HL-60 (cell line): Measurements from ENCODE around the gene PTGER2.

Source experiments
- DNase-seq, 2 experiments: peaks; one replicate each; pipeline ENCODE4 v3.0.0-alpha.2; 2010 to 2020; ENCODE audit warnings: low read depth in 1 of 2, low spot score in 1 of 2
- H3K27ac ChIP-seq: fragments of 250-450 bp; sonication (Bioruptor Pico); replicated peaks from 2 replicates; pipeline ENCODE4 v1.5.1; 2020; ENCODE audit warnings: mild to moderate bottlenecking, moderate library complexity
- H3K27me3 ChIP-seq: fragments of 250-450 bp; sonication (Bioruptor Pico); 2 replicates; pipeline ENCODE4 v1.5.1; 2021; ENCODE audit warnings: mild to moderate bottlenecking, moderate library complexity; ENCODE audit not compliant: insufficient read depth, poor library complexity, severe bottlenecking
- H3K4me3 ChIP-seq: replicated peaks from 2 replicates; pipeline ENCODE4 v1.5.1; 2011; ENCODE audit warnings: mild to moderate bottlenecking, control low read depth, low read length; ENCODE audit not compliant: insufficient read depth
- CTCF ChIP-seq: IDR thresholded peaks from one replicate; pipeline ENCODE4 v1.5.1; 2011; ENCODE audit warnings: low read length, control low read depth, inconsistent platforms; ENCODE audit not compliant: insufficient read depth
- GABPA ChIP-seq: IDR thresholded peaks from 2 replicates; pipeline ENCODE4 v1.6.1; 2012; ENCODE audit warnings: low read depth
- POLR2AphosphoS5 ChIP-seq: IDR thresholded peaks from 2 replicates; pipeline ENCODE4 v1.6.1; 2012; ENCODE audit warnings: low read depth
- REST ChIP-seq: IDR thresholded peaks from 2 replicates; pipeline ENCODE4 v1.6.1; 2012; ENCODE audit warnings: low read depth; ENCODE audit not compliant: insufficient replicate concordance
- SPI1 ChIP-seq: IDR thresholded peaks from 2 replicates; pipeline ENCODE4 v1.6.1; 2012; ENCODE audit warnings: low read depth, mild to moderate bottlenecking, borderline replicate concordance

The PTGER2 gene

GRCh38 chr14:52356025-52356424 lies 41.9 kb downstream of the PTGER2 start:
- Histone ChIP-seq H3K4me3 (no peak overlapping the region), H3K27me3 (no peaks in the 10 kb centered on the region), H3K27ac (no peak overlapping the region)
- DNase-seq, result no peak
- TF ChIP-seq GABPA (no peak), SPI1 (no peak), REST (no peak), CTCF (no peak), POLR2AphosphoS5 (no peak)

- no peaks in the 10 kb centered on the region for H3K27me3 ChIP-seq
- no peak overlapping the region for H3K27ac ChIP-seq
- no peak for DNase-seq
- TF ChIP-seq CTCF, result no peak
- no peak overlapping the region for H3K4me3 ChIP-seq
Observed at GRCh38 chr14:52360831-52361230, 46.7 kb downstream of the PTGER2 start.

- Histone ChIP-seq H3K4me3 (no peak overlapping the region), H3K27ac (no peak overlapping the region), H3K27me3 (no peaks in the 10 kb centered on the region)
- no peak for TF ChIP-seq GABPA
- no peak for TF ChIP-seq POLR2AphosphoS5
- TF ChIP-seq CTCF, result no peak
- TF ChIP-seq REST, result no peak
- no peak for TF ChIP-seq SPI1
- DNase-seq, result no peak
Observed at GRCh38 chr14:52363041-52363704, 49.1 kb downstream of the PTGER2 start.

GRCh38 chr14:52363961-52364360 lies 49.8 kb downstream of the PTGER2 start:
- Histone ChIP-seq H3K27ac (no peak overlapping the region), H3K4me3 (no peak overlapping the region), H3K27me3 (no peaks in the 10 kb centered on the region)
- peak in 1 of 2 experiments; percentile 29 for DNase-seq
- TF ChIP-seq POLR2AphosphoS5 (no peak), GABPA (no peak), SPI1 (no peak), CTCF (no peak), REST (no peak)
